Right atrium auricular region (tissue), 2 donors: ENCODE data around the gene LRRC23. TPM values are rescaled to one million over a fixed set of nuclear protein-coding genes. Genes with fewer than 3 reads are reported as not detected.
A peak's percentile ranks its signal among the peaks of the same experiment; 100 is the strongest.

ENCODE experiments used
- DNase-seq: peaks from one replicate; pipeline ENCODE4 v3.0.0-alpha.2; 2019; ENCODE audit warnings: low spot score
- H3K27ac ChIP-seq, 2 donors: fragments of 200-600 bp; sonication (generic); 1 replicate in 1 of 2; 2 replicates in 1 of 2; pipeline ENCODE4 v1.5.1; 2016 to 2019
- H3K27me3 ChIP-seq, 2 donors: fragments of 200-600 bp; sonication (generic); one replicate each; pipeline versions ENCODE4 v1.5.1 to v1.6.0; 2017 to 2019
- H3K36me3 ChIP-seq: fragments of 200-600 bp; sonication (generic); one replicate; pipeline ENCODE4 v1.5.1; 2016
- H3K4me1 ChIP-seq, 2 donors: fragments of 200-600 bp; sonication (generic); one replicate each; pipeline versions ENCODE4 v1.5.1 to v1.6.0; 2017 to 2019
- H3K4me3 ChIP-seq, 2 donors: fragments of 200-600 bp; sonication (generic); 1 replicate in 1 of 2; 2 replicates in 1 of 2; pipeline ENCODE4 v1.5.1; 2017 to 2019; ENCODE audit warnings: mild to moderate bottlenecking in 1 of 2, moderate library complexity in 1 of 2
- H3K9me3 ChIP-seq, 2 donors: fragments of 200-600 bp; sonication (generic); one replicate each; pipeline ENCODE4 v1.5.1; 2019
- CTCF ChIP-seq, 2 donors: fragments of 200-600 bp; sonication (generic); IDR thresholded peaks; one replicate each; pipeline ENCODE4 v1.5.1; 2019; ENCODE audit warnings: antibody characterized with exemption in 2 of 2
- total RNA-seq, 2 donors: library from RNA; depleted of rRNA; stranded (reverse); fragments of >200 nt; gene quantifications; one replicate each; pipeline ENCODE4 v1.1.0, GENCODE V29; 2016

LRRC23 gene
- total RNA-seq, 2 donors from 2014 or later = 8.4 to 15.6 TPM

DNA sequence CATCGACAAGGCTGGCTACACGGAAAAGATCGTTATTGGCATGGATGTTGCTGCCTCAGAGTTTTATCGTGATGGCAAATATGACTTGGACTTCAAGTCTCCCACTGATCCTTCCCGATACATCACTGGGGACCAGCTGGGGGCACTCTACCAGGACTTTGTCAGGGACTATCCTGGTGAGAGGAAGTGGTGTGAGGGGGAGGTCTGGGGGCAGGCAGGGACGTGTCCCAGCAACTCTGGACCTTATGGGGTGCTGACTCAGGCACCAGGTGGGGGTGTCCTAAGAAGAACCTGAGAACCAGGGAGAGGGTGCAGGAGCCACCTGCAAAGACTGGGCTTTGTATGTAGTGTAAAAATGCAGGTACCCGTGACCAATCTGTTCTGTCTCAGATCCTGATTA, 15.0 kb downstream of the LRRC23 start:
- no peak overlapping the region for H3K27ac ChIP-seq
- H3K4me3 ChIP-seq = no peak overlapping the region
- no peak for DNase-seq
- peaks cover 4% of the 10 kb centered on the region for H3K36me3 ChIP-seq
- no peaks in the 10 kb centered on the region for H3K27me3 ChIP-seq
- peaks cover 0 to 25% of the 10 kb centered on the region in 2 donors for H3K4me1 ChIP-seq
- no peaks in the 10 kb centered on the region for H3K9me3 ChIP-seq
- TF ChIP-seq CTCF (IDR thresholded peaks at IDR 0.05) = no peak

GRCh38 chr12:6921539-6921938, 16.9 kb downstream of the LRRC23 start:
- no peak for TF ChIP-seq CTCF (IDR thresholded peaks at IDR 0.05)
- Histone ChIP-seq H3K4me1 (peaks cover 0 to 30% of the 10 kb centered on the region in 2 donors), H3K36me3 (peaks cover 4% of the 10 kb centered on the region), H3K4me3 (no peak overlapping the region), H3K9me3 (no peaks in the 10 kb centered on the region), H3K27me3 (no peaks in the 10 kb centered on the region), H3K27ac (no peak overlapping the region)
- DNase-seq = no peak

- Histone ChIP-seq H3K4me3 (no peak overlapping the region), H3K4me1 (peaks cover 0 to 37% of the 10 kb centered on the region in 2 donors), H3K36me3 (peaks cover 4% of the 10 kb centered on the region), H3K9me3 (no peaks in the 10 kb centered on the region), H3K27me3 (no peaks in the 10 kb centered on the region), H3K27ac (no peak overlapping the region)
- DNase-seq = no peak
- no peak for TF ChIP-seq CTCF (IDR thresholded peaks at IDR 0.05)
Measured at GRCh38 chr12:6921996-6922946, 17.6 kb downstream of the LRRC23 start.

DNA sequence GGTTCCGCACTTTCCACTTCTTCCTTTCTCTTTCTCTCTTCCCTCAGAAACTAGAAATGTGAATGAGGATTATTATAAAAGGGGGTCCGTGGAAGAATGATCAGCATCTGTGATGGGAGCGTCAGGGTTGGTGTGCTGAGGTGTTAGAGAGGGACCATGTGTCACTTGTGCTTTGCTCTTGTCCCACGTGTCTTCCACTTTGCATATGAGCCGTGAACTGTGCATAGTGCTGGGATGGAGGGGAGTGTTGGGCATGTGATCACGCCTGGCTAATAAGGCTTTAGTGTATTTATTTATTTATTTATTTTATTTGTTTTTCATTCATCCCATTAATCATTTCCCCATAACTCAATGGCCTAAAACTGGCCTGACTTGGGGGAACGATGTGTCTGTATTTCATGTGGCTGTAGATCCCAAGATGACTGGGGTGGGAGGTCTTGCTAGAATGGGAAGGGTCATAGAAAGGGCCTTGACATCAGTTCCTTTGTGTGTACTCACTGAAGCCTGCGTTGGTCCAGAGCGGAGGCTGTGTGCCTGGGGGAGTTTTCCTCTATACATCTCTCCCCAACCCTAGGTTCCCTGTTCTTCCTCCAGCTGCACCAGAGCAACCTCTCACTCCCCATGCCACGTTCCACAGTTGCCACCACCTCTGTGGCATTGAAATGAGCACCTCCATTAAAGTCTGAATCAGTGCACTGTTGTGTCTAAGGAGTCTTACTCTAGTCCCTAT, 18.5 kb downstream of the LRRC23 start:
- no peak for DNase-seq
- H3K27ac ChIP-seq = no peak overlapping the region
- peaks cover 0 to 38% of the 10 kb centered on the region in 2 donors for H3K4me1 ChIP-seq

DNA sequence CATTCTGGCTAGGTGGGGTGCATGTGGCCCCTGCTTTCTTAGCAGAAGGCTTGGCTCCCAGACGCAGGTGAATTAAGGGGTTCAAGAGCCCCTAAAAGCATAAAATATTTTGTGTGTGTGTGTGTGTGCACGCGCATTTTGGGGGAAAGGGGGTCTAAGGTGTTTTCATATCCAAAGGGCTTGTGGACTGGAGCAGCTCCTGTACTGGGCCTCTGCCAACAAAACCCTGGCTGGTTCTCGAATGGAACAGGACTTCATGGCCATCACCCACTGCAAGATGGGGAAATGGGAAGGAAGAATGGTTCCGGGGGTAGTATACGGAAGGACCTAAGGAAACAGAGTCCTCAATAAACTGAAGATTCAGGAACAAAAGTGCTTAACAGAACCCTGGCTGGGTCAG, 19.2 kb downstream of the LRRC23 start:
- H3K9me3 ChIP-seq = no peaks in the 10 kb centered on the region
- peaks cover 0 to 38% of the 10 kb centered on the region in 2 donors for H3K4me1 ChIP-seq
- no peak overlapping the region for H3K4me3 ChIP-seq
- DNase-seq = no peak
- no peak for TF ChIP-seq CTCF (IDR thresholded peaks at IDR 0.05)
- no peaks in the 10 kb centered on the region for H3K36me3 ChIP-seq
- H3K27me3 ChIP-seq = no peaks in the 10 kb centered on the region
- peak overlapping the region; percentile 99 for H3K27ac ChIP-seq

More for the DNA sequence above, 18.5 kb downstream of the LRRC23 start:
- no peaks in the 10 kb centered on the region for H3K36me3 ChIP-seq
- no peaks in the 10 kb centered on the region for H3K27me3 ChIP-seq
- H3K9me3 ChIP-seq = no peaks in the 10 kb centered on the region
- no peak for TF ChIP-seq CTCF (IDR thresholded peaks at IDR 0.05)
- H3K4me3 ChIP-seq = no peak overlapping the region
